Ishikawa (cell line): Measurements from ENCODE around the gene TMED8.

ENCODE experiments used
- CEBPB ChIP-seq: IDR thresholded peaks from 2 replicates; pipeline ENCODE4 v1.6.1; 2012
- CREB1 ChIP-seq: IDR thresholded peaks from 2 replicates; pipeline ENCODE4 v1.6.1; 2012; ENCODE audit warnings: low read depth
- EGR1 ChIP-seq: IDR thresholded peaks from 2 replicates; pipeline ENCODE4 v1.6.1; 2012
- EP300 ChIP-seq: IDR thresholded peaks from 2 replicates; pipeline ENCODE4 v1.6.1; 2012; ENCODE audit warnings: borderline replicate concordance
- FOXM1 ChIP-seq: IDR thresholded peaks from 2 replicates; pipeline ENCODE4 v1.6.1; 2012; ENCODE audit warnings: low read depth, borderline replicate concordance
- MAX ChIP-seq: IDR thresholded peaks from 2 replicates; pipeline ENCODE4 v1.6.1; 2012
- NFIC ChIP-seq: IDR thresholded peaks from 2 replicates; pipeline ENCODE4 v1.6.1; 2012
- RAD21 ChIP-seq: IDR thresholded peaks from 2 replicates; pipeline ENCODE4 v1.6.1; 2012; ENCODE audit warnings: low read depth
- REST ChIP-seq: IDR thresholded peaks from 2 replicates; pipeline ENCODE4 v1.6.1; 2012; ENCODE audit warnings: low read depth, mild to moderate bottlenecking
- TAF1 ChIP-seq: IDR thresholded peaks from 2 replicates; pipeline ENCODE4 v1.6.1; 2012; ENCODE audit warnings: low read depth, mild to moderate bottlenecking
- TCF12 ChIP-seq: IDR thresholded peaks from 2 replicates; pipeline ENCODE4 v1.6.1; 2012; ENCODE audit warnings: low read depth
- TEAD4 ChIP-seq: IDR thresholded peaks from 2 replicates; pipeline ENCODE4 v1.6.1; 2012
- USF1 ChIP-seq: IDR thresholded peaks from 2 replicates; pipeline ENCODE4 v1.6.1; 2012
- YY1 ChIP-seq: IDR thresholded peaks from 2 replicates; pipeline ENCODE4 v1.6.1; 2012; ENCODE audit warnings: low read depth
- ZBTB7A ChIP-seq: IDR thresholded peaks from 2 replicates; pipeline ENCODE4 v1.6.1; 2012; ENCODE audit warnings: low read depth

The TMED8 gene

GRCh38 chr14:77375973-77376770, 722 bp downstream of the TMED8 start:
- TF ChIP-seq EGR1 (no peak), FOXM1 (no peak), USF1 (no peak), YY1 (no peak), ZBTB7A (no peak), EP300 (no peak), TAF1 (no peak), TEAD4 (no peak)

GRCh38 chr14:77375164-77375950, 1.5 kb downstream of the TMED8 start:
- TF ChIP-seq TAF1 = no peak
- no peak for TF ChIP-seq ZBTB7A
- no peak for TF ChIP-seq CREB1
- TF ChIP-seq USF1 = no peak
- TF ChIP-seq YY1 = no peak
- TF ChIP-seq TCF12 = no peak
- no peak for TF ChIP-seq MAX
- no peak for TF ChIP-seq EGR1
- no peak for TF ChIP-seq REST

GRCh38 chr14:77372304-77372841, 4.5 kb downstream of the TMED8 start:
- no peak for TF ChIP-seq YY1
- no peak for TF ChIP-seq MAX

GRCh38 chr14:77369285-77369684, 7.6 kb downstream of the TMED8 start:
- TF ChIP-seq CEBPB = no peak
- TF ChIP-seq EGR1 = no peak
- no peak for TF ChIP-seq FOXM1
- no peak for TF ChIP-seq EP300

- TF ChIP-seq ZBTB7A = no peak
- no peak for TF ChIP-seq EGR1
- no peak for TF ChIP-seq MAX
- no peak for TF ChIP-seq TAF1
- no peak for TF ChIP-seq EP300
- no peak for TF ChIP-seq USF1
- no peak for TF ChIP-seq TCF12
- TF ChIP-seq YY1 = no peak
- TF ChIP-seq TEAD4 = no peak
- no peak for TF ChIP-seq REST
- no peak for TF ChIP-seq CREB1
- TF ChIP-seq NFIC = no peak
- TF ChIP-seq RAD21 = no peak
- TF ChIP-seq CEBPB = no peak
- TF ChIP-seq FOXM1 = no peak
These were observed 12.7 kb downstream of the TMED8 start for GRCh38 chr14:77364146-77364545.
